Retinal pigment epithelial cell (primary cell): Measurements from ENCODE around the gene NTSR1.

Experiments used
- DNase-seq: peaks from one replicate; pipeline ENCODE4 v3.0.0-alpha.2; 2010; ENCODE audit warnings: low read depth
- H3K4me3 ChIP-seq: 2 replicates; pipeline ENCODE4 v1.5.1; 2011; ENCODE audit warnings: mild to moderate bottlenecking, low read length, control low read depth, moderate library complexity
- TF ChIP-seq, protein P1 (sequence below): conservative IDR thresholded peaks from 2 replicates; pipeline ENCODE4 v1.5.1; 2011; ENCODE audit warnings: low read depth, low read length, control low read depth, inconsistent platforms

Gene NTSR1

DNA sequence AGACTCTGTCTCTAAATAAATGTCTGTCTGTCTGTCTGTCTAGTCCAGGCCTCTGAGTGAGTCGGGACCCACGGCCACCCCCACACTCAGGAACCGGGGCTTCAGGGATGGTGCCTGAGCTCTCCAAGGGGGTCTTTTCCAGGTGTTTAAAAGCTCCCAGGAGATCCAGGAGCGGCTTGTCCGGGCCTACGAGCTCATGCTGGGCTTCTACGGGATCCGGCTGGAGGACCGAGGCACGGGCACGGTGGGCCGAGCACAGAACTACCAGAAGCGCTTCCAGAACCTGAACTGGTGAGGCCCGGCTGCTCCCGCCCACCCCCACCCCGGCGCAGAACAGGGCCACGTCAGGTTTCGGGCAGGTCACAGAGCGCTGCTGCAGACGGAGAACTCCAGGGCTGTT, 102.7 kb downstream of the NTSR1 start:
- TF ChIP-seq, protein P1, sequence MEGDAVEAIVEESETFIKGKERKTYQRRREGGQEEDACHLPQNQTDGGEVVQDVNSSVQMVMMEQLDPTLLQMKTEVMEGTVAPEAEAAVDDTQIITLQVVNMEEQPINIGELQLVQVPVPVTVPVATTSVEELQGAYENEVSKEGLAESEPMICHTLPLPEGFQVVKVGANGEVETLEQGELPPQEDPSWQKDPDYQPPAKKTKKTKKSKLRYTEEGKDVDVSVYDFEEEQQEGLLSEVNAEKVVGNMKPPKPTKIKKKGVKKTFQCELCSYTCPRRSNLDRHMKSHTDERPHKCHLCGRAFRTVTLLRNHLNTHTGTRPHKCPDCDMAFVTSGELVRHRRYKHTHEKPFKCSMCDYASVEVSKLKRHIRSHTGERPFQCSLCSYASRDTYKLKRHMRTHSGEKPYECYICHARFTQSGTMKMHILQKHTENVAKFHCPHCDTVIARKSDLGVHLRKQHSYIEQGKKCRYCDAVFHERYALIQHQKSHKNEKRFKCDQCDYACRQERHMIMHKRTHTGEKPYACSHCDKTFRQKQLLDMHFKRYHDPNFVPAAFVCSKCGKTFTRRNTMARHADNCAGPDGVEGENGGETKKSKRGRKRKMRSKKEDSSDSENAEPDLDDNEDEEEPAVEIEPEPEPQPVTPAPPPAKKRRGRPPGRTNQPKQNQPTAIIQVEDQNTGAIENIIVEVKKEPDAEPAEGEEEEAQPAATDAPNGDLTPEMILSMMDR = no peak
- DNase-seq = no peak
- no peak overlapping the region for H3K4me3 ChIP-seq

DNA sequence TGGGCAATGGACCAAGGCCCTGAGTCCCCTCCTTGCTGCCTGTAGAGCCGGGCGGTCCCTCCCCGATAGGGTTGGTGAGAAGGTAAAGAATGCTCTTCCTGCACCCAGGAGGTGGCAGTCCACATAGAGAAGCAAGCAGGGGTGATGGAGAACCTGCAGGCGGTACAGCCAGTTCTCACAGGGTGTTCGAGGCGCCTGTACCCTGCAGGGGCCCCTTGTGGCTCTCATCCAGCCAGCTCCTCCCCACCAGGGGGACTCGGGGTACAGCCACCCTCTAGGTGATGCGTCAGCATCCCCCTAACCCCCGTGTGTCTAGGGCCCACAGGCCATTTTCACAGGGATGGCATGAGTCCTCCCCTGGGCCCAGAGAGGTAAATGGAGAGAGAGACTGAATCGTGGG, 103.1 kb downstream of the NTSR1 start:
- DNase-seq = no peak
- no peak overlapping the region for H3K4me3 ChIP-seq

More for the DNA sequence above, 103.1 kb downstream of the NTSR1 start:
- TF ChIP-seq, protein P1 = no peak
